ENCODE data around the gene TEX11. TPM values are rescaled to one million over a fixed set of nuclear protein-coding genes. Genes with fewer than 3 reads are reported as not detected.

The TEX11 gene
- not detected in 2 replicates for total RNA-seq

GRCh38 chrX:70908541-70908940, at the start of gene TEX11:
TEX11 (minus strand) TSS chrX:70908711; CDS start chrX:70907789, 922 bp downstream.

Other genes with a start within 250 kb of the TEX11 start
- gene SLC7A3, start 22.4 kb upstream of the TEX11 start, total RNA-seq: not detected in 2 replicates
- 73.9 and 74.1 TPM in 2 replicates for gene SNX12, start 159.6 kb upstream of the TEX11 start, total RNA-seq
- 4.2 and 4.9 TPM in 2 replicates for gene FOXO4, start 187.1 kb upstream of the TEX11 start, total RNA-seq
- gene CXorf65, start 198.0 kb upstream of the TEX11 start, total RNA-seq: not detected in 2 replicates
- not detected in 2 replicates for gene IL2RG, start 202.9 kb upstream of the TEX11 start, total RNA-seq
- 27.5 and 38.5 TPM in 2 replicates for gene MED12, start 209.9 kb upstream of the TEX11 start, total RNA-seq
- 0.13 and 0.37 TPM in 2 replicates for gene NLGN3, start 236.1 kb upstream of the TEX11 start, total RNA-seq